Measurements from ENCODE around the gene NRG2.

GRCh38 chr5:140018096-140018481 lies 25.0 kb downstream of the NRG2 start:
- TF ChIP-seq CTCF (IDR thresholded peaks at IDR 0.05) (no peak), POLR2A (IDR thresholded peaks at IDR 0.05) (no peak)
